WTC11 (cell line): Measurements from ENCODE around the gene SNRPD2. TPM values are rescaled to one million over a fixed set of nuclear protein-coding genes. Genes with fewer than 3 reads are reported as not detected.

Experiments used
- ATAC-seq: fragments of 200-7000 bp; cut with Tn5 transposase; 2 replicates; pipeline ENCODE4 v1.10.0; 2021; ENCODE audit warnings: mild to moderate bottlenecking, moderate library complexity
- CTCF ChIA-PET: fragments of 300-600 bp; sonication (Branson Sonifier 250); formaldehyde crosslinking; loops from one replicate; lab custom pipeline; 2021; ENCODE audit warnings: antibody characterized with exemption; lab: Charles Lee
- POLR2A ChIA-PET: fragments of 350-600 bp; sonication (Branson Sonifier 250); formaldehyde crosslinking; loops from one replicate; lab custom pipeline; 2021; ENCODE audit warnings: antibody characterized with exemption; lab: Charles Lee
- DNase-seq: peaks from one replicate; pipeline ENCODE4 v3.0.0; 2021; ENCODE audit warnings: low spot score
- H3K27ac Mint-ChIP-seq: 2 replicates; pipeline ENCODE4 v1.8.0; 2021; ENCODE audit warnings: mixed read lengths
- H3K27me3 Mint-ChIP-seq: 2 replicates; pipeline ENCODE4 v1.8.0; 2021; ENCODE audit warnings: low read depth, mild to moderate bottlenecking, moderate library complexity, mixed read lengths
- H3K36me3 Mint-ChIP-seq: 2 replicates; pipeline ENCODE4 v1.8.0; 2021; ENCODE audit warnings: mixed read lengths
- H3K4me1 Mint-ChIP-seq: 2 replicates; pipeline ENCODE4 v1.8.0; 2022; ENCODE audit warnings: mixed read lengths
- H3K4me3 Mint-ChIP-seq: 2 replicates; pipeline ENCODE4 v1.8.0; 2021; ENCODE audit warnings: mild to moderate bottlenecking, moderate library complexity, mixed read lengths
- H3K9me3 Mint-ChIP-seq: 2 replicates; pipeline ENCODE4 v1.8.0; 2021; ENCODE audit warnings: mixed read lengths
- CBFB ChIP-seq: sonication (generic); formaldehyde crosslinking; IDR thresholded peaks from 2 replicates; pipeline ENCODE4 v1.8.1; 2022; ENCODE audit warnings: mild to moderate bottlenecking, low read depth, missing genetic modification reagents
- FOXP1 ChIP-seq: sonication (generic); formaldehyde crosslinking; IDR thresholded peaks from 2 replicates; pipeline ENCODE4 v1.8.0; 2022; ENCODE audit warnings: missing genetic modification reagents, mild to moderate bottlenecking, moderate library complexity, borderline replicate concordance
- GTF2I ChIP-seq: fragments of 250-450 bp; sonication (Bioruptor Pico); conservative IDR thresholded peaks from 2 replicates; pipeline ENCODE4 v1.4.0; 2021; ENCODE audit warnings: mild to moderate bottlenecking
- NR2C2 ChIP-seq: sonication (generic); formaldehyde crosslinking; IDR thresholded peaks from 2 replicates; pipeline ENCODE4 v1.8.0; 2022; ENCODE audit warnings: mild to moderate bottlenecking, missing genetic modification reagents
- PRRX2 ChIP-seq: fragments of 250-450 bp; sonication (Bioruptor Pico); IDR thresholded peaks from 2 replicates; pipeline ENCODE4 v1.8.0; 2021; ENCODE audit warnings: mild to moderate bottlenecking
- SMAD4 ChIP-seq: sonication (generic); formaldehyde crosslinking; IDR thresholded peaks from 2 replicates; pipeline ENCODE4 v1.8.0; 2022; ENCODE audit warnings: mild to moderate bottlenecking, missing genetic modification reagents
- TEAD1 ChIP-seq: sonication (generic); formaldehyde crosslinking; IDR thresholded peaks from 2 replicates; pipeline ENCODE4 v1.8.0; 2022; ENCODE audit warnings: mild to moderate bottlenecking, missing genetic modification reagents
- ZNF138 ChIP-seq: sonication (generic); formaldehyde crosslinking; conservative IDR thresholded peaks from 2 replicates; pipeline ENCODE4 v1.8.1; 2022; ENCODE audit warnings: mild to moderate bottlenecking, moderate library complexity, missing genetic modification reagents
- ZNF317 ChIP-seq: sonication (generic); formaldehyde crosslinking; IDR thresholded peaks from 2 replicates; pipeline ENCODE4 v1.8.1; 2023; ENCODE audit warnings: low read depth, mild to moderate bottlenecking, moderate library complexity, missing genetic modification reagents, borderline replicate concordance
- total RNA-seq: library from RNA; stranded (reverse); gene quantifications from 3 replicates; pipeline ENCODE4 v1.2.3, GENCODE V29; 2021
- TF ChIP-seq, protein P1 (sequence below): sonication (generic); formaldehyde crosslinking; IDR thresholded peaks from 2 replicates; pipeline ENCODE4 v1.8.1; 2022; ENCODE audit warnings: mild to moderate bottlenecking, moderate library complexity, missing genetic modification reagents
- TF ChIP-seq, protein P2 (sequence below): fragments of 250-450 bp; sonication (Bioruptor Pico); IDR thresholded peaks from 2 replicates; pipeline ENCODE4 v1.8.0; 2021; ENCODE audit warnings: mild to moderate bottlenecking
- TF ChIP-seq, protein P3 (sequence below): sonication (generic); formaldehyde crosslinking; IDR thresholded peaks from 2 replicates; pipeline ENCODE4 v1.8.1; 2023; ENCODE audit warnings: mild to moderate bottlenecking, missing genetic modification reagents, moderate library complexity
- TF ChIP-seq, protein P4 (sequence below): sonication (generic); formaldehyde crosslinking; IDR thresholded peaks from 2 replicates; pipeline ENCODE4 v1.8.0; 2022; ENCODE audit warnings: mild to moderate bottlenecking, missing genetic modification reagents
- TF ChIP-seq, protein P5 (sequence below): sonication (generic); formaldehyde crosslinking; IDR thresholded peaks from 2 replicates; pipeline ENCODE4 v1.8.0; 2022; ENCODE audit warnings: missing genetic modification reagents
- TF ChIP-seq, protein P6 (sequence below): sonication (generic); formaldehyde crosslinking; IDR thresholded peaks from 2 replicates; pipeline ENCODE4 v1.8.0; 2022; ENCODE audit warnings: mild to moderate bottlenecking, missing genetic modification reagents
- TF ChIP-seq, protein P7 (sequence below): sonication (generic); formaldehyde crosslinking; IDR thresholded peaks from 2 replicates; pipeline ENCODE4 v1.8.1; 2023; ENCODE audit warnings: mild to moderate bottlenecking, missing genetic modification reagents
- TF ChIP-seq, protein P8 (sequence below): fragments of 250-450 bp; sonication (Bioruptor Pico); IDR thresholded peaks from 2 replicates; pipeline ENCODE4 v1.9.0; 2021; ENCODE audit warnings: mild to moderate bottlenecking, borderline replicate concordance
- TF ChIP-seq, protein P9 (sequence below): sonication (generic); formaldehyde crosslinking; IDR thresholded peaks from 2 replicates; pipeline ENCODE4 v1.8.0; 2022; ENCODE audit warnings: mild to moderate bottlenecking, missing genetic modification reagents

SNRPD2 gene
- total RNA-seq, 1 experiment from 2014 or later, result 739 TPM

DNA sequence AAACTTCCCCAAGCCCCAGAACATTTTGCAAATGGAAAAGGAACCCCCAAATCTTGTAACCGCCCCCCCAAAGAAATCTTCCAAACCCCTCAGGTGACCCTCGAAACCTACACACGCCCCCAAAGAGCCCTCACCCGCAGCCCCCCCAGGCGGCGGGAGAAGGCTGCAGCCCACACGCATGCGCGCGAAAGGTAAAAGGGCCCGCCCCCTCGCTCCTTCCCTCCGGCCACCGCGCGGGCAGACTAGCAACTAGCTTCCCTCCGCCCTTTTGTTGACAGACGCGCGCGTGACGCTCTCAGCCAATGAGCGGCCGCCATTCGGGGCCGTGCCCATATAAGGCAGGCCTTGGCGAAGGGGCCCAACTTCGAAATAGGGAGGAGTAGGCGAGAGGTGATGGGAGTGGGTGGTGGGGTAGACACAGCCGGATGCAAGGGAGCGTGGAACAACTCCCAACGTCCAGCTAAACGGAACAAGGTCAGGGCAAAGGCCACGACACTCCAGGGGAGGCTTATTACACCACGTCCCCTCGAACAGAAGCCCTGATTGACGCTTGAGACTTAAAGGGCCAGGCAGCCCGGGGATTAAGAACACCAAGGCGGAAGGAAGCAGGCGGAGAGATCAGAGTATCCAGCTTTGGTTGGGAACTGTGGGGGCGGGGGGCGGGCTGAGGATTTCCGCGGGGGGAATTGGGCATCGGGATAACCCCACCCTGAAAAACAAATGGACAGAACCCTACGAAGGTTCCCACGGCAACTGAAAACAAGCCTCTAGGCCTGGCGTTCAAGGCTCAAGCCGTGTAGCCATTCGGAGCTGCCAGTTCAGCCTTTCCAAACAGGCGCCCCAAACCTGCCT lies 25.6 kb upstream of the SNRPD2 start:
- POLR2A ChIA-PET, result interaction anchor here (0.6 to 5.8 kb wide), 16 partner anchors 9 to 1730 kb away, joined by 3 to 115 read pairs (median 4); partner anchors contain the start of genes FBXO46, IRF2BP1, QPCTL and SIX5
- Mint-ChIP-seq H3K9me3 (no peaks in the 10 kb centered on the region), H3K36me3 (peaks cover 23% of the 10 kb centered on the region), H3K4me1 (peaks cover 25% of the 10 kb centered on the region), H3K27ac (peak overlapping the region; percentile 97), H3K4me3 (peak overlapping the region; percentile 97), H3K27me3 (no peaks in the 10 kb centered on the region; the same call in 1 of the 2 replicates)
- ATAC-seq (peak; percentile 98), DNase-seq (peak; percentile 99)
- CTCF ChIA-PET, result interaction anchor here (0.6 to 4.5 kb wide), 31 partner anchors 9 to 315 kb away, joined by 3 to 80 read pairs (median 4); partner anchors contain the start of genes FBXO46, MYPOP, QPCTL and RSPH6A
- TF ChIP-seq, protein P1, sequence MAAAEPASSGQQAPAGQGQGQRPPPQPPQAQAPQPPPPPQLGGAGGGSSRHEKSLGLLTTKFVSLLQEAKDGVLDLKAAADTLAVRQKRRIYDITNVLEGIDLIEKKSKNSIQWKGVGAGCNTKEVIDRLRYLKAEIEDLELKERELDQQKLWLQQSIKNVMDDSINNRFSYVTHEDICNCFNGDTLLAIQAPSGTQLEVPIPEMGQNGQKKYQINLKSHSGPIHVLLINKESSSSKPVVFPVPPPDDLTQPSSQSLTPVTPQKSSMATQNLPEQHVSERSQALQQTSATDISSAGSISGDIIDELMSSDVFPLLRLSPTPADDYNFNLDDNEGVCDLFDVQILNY (CRISPR knock-in tag), result peak; percentile 56; the same call in 1 of the 2 replicates
- TF ChIP-seq, protein P2, sequence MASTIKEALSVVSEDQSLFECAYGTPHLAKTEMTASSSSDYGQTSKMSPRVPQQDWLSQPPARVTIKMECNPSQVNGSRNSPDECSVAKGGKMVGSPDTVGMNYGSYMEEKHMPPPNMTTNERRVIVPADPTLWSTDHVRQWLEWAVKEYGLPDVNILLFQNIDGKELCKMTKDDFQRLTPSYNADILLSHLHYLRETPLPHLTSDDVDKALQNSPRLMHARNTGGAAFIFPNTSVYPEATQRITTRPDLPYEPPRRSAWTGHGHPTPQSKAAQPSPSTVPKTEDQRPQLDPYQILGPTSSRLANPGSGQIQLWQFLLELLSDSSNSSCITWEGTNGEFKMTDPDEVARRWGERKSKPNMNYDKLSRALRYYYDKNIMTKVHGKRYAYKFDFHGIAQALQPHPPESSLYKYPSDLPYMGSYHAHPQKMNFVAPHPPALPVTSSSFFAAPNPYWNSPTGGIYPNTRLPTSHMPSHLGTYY, result no peak
- TF ChIP-seq, protein P3, sequence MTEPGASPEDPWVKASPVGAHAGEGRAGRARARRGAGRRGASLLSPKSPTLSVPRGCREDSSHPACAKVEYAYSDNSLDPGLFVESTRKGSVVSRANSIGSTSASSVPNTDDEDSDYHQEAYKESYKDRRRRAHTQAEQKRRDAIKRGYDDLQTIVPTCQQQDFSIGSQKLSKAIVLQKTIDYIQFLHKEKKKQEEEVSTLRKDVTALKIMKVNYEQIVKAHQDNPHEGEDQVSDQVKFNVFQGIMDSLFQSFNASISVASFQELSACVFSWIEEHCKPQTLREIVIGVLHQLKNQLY (CRISPR knock-in tag), result no peak
- TF ChIP-seq, protein P4, sequence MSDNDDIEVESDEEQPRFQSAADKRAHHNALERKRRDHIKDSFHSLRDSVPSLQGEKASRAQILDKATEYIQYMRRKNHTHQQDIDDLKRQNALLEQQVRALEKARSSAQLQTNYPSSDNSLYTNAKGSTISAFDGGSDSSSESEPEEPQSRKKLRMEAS (CRISPR knock-in tag), result peak; percentile 79
- TF ChIP-seq, protein P5, sequence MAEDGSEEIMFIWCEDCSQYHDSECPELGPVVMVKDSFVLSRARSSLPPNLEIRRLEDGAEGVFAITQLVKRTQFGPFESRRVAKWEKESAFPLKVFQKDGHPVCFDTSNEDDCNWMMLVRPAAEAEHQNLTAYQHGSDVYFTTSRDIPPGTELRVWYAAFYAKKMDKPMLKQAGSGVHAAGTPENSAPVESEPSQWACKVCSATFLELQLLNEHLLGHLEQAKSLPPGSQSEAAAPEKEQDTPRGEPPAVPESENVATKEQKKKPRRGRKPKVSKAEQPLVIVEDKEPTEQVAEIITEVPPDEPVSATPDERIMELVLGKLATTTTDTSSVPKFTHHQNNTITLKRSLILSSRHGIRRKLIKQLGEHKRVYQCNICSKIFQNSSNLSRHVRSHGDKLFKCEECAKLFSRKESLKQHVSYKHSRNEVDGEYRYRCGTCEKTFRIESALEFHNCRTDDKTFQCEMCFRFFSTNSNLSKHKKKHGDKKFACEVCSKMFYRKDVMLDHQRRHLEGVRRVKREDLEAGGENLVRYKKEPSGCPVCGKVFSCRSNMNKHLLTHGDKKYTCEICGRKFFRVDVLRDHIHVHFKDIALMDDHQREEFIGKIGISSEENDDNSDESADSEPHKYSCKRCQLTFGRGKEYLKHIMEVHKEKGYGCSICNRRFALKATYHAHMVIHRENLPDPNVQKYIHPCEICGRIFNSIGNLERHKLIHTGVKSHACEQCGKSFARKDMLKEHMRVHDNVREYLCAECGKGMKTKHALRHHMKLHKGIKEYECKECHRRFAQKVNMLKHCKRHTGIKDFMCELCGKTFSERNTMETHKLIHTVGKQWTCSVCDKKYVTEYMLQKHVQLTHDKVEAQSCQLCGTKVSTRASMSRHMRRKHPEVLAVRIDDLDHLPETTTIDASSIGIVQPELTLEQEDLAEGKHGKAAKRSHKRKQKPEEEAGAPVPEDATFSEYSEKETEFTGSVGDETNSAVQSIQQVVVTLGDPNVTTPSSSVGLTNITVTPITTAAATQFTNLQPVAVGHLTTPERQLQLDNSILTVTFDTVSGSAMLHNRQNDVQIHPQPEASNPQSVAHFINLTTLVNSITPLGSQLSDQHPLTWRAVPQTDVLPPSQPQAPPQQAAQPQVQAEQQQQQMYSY (CRISPR knock-in tag), result no peak
- TF ChIP-seq, protein P6, sequence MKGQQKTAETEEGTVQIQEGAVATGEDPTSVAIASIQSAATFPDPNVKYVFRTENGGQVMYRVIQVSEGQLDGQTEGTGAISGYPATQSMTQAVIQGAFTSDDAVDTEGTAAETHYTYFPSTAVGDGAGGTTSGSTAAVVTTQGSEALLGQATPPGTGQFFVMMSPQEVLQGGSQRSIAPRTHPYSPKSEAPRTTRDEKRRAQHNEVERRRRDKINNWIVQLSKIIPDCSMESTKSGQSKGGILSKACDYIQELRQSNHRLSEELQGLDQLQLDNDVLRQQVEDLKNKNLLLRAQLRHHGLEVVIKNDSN (CRISPR knock-in tag), result peak; percentile 97
- TF ChIP-seq, protein P7, sequence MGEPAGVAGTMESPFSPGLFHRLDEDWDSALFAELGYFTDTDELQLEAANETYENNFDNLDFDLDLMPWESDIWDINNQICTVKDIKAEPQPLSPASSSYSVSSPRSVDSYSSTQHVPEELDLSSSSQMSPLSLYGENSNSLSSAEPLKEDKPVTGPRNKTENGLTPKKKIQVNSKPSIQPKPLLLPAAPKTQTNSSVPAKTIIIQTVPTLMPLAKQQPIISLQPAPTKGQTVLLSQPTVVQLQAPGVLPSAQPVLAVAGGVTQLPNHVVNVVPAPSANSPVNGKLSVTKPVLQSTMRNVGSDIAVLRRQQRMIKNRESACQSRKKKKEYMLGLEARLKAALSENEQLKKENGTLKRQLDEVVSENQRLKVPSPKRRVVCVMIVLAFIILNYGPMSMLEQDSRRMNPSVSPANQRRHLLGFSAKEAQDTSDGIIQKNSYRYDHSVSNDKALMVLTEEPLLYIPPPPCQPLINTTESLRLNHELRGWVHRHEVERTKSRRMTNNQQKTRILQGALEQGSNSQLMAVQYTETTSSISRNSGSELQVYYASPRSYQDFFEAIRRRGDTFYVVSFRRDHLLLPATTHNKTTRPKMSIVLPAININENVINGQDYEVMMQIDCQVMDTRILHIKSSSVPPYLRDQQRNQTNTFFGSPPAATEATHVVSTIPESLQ (CRISPR knock-in tag), result no peak
- no peak for TF ChIP-seq GTF2I (CRISPR knock-in tag)
- peak; percentile 69; the same call in 1 of the 2 replicates for TF ChIP-seq FOXP1 (CRISPR knock-in tag)
- TF ChIP-seq TEAD1 (CRISPR knock-in tag), result no peak; the same call in 1 of the 2 replicates
- no peak for TF ChIP-seq CBFB (CRISPR knock-in tag)
- TF ChIP-seq ZNF138 (CRISPR knock-in tag), result no peak
- no peak for TF ChIP-seq NR2C2
- TF ChIP-seq, protein P8, sequence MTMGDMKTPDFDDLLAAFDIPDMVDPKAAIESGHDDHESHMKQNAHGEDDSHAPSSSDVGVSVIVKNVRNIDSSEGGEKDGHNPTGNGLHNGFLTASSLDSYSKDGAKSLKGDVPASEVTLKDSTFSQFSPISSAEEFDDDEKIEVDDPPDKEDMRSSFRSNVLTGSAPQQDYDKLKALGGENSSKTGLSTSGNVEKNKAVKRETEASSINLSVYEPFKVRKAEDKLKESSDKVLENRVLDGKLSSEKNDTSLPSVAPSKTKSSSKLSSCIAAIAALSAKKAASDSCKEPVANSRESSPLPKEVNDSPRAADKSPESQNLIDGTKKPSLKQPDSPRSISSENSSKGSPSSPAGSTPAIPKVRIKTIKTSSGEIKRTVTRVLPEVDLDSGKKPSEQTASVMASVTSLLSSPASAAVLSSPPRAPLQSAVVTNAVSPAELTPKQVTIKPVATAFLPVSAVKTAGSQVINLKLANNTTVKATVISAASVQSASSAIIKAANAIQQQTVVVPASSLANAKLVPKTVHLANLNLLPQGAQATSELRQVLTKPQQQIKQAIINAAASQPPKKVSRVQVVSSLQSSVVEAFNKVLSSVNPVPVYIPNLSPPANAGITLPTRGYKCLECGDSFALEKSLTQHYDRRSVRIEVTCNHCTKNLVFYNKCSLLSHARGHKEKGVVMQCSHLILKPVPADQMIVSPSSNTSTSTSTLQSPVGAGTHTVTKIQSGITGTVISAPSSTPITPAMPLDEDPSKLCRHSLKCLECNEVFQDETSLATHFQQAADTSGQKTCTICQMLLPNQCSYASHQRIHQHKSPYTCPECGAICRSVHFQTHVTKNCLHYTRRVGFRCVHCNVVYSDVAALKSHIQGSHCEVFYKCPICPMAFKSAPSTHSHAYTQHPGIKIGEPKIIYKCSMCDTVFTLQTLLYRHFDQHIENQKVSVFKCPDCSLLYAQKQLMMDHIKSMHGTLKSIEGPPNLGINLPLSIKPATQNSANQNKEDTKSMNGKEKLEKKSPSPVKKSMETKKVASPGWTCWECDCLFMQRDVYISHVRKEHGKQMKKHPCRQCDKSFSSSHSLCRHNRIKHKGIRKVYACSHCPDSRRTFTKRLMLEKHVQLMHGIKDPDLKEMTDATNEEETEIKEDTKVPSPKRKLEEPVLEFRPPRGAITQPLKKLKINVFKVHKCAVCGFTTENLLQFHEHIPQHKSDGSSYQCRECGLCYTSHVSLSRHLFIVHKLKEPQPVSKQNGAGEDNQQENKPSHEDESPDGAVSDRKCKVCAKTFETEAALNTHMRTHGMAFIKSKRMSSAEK (CRISPR knock-in tag), result no peak
- TF ChIP-seq SMAD4 (CRISPR knock-in tag), result no peak
- no peak for TF ChIP-seq ZNF317 (CRISPR knock-in tag)
- TF ChIP-seq, protein P9, sequence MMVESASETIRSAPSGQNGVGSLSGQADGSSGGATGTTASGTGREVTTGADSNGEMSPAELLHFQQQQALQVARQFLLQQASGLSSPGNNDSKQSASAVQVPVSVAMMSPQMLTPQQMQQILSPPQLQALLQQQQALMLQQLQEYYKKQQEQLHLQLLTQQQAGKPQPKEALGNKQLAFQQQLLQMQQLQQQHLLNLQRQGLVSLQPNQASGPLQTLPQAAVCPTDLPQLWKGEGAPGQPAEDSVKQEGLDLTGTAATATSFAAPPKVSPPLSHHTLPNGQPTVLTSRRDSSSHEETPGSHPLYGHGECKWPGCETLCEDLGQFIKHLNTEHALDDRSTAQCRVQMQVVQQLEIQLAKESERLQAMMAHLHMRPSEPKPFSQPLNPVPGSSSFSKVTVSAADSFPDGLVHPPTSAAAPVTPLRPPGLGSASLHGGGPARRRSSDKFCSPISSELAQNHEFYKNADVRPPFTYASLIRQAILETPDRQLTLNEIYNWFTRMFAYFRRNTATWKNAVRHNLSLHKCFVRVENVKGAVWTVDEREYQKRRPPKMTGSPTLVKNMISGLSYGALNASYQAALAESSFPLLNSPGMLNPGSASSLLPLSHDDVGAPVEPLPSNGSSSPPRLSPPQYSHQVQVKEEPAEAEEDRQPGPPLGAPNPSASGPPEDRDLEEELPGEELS (CRISPR knock-in tag), result peak; percentile 71; the same call in 1 of the 2 replicates
- no peak for TF ChIP-seq PRRX2 (CRISPR knock-in tag)
